H9 (cell line): Measurements from ENCODE around the gene FGR. TPM values are rescaled to one million over a fixed set of nuclear protein-coding genes. Genes with fewer than 3 reads are reported as not detected.

Source experiments
- DNase-seq: peaks from one replicate; pipeline ENCODE4 v3.0.0-alpha.2; 2017
- H2AFZ ChIP-seq: one replicate; pipeline ENCODE4 v1.6.1; 2013; ENCODE audit warnings: mild to moderate bottlenecking, low read length, control low read depth, moderate library complexity
- H2AK5ac ChIP-seq: 2 replicates; pipeline ENCODE4 v1.6.1; 2013; ENCODE audit warnings: low read length, control low read depth, mixed read lengths; ENCODE audit not compliant: insufficient read length
- H2BK120ac ChIP-seq: one replicate; pipeline ENCODE4 v1.6.1; 2013; ENCODE audit warnings: low read depth, mild to moderate bottlenecking, low read length, control low read depth, inconsistent platforms; ENCODE audit not compliant: poor library complexity, severe bottlenecking
- H2BK12ac ChIP-seq: 2 replicates; pipeline ENCODE4 v1.6.1; 2013; ENCODE audit warnings: low read length, control low read depth, mixed read lengths, low read depth; ENCODE audit not compliant: insufficient read length
- H2BK15ac ChIP-seq: 2 replicates; pipeline ENCODE4 v1.6.1; 2013; ENCODE audit warnings: low read depth, low read length, control low read depth
- H2BK20ac ChIP-seq: one replicate; pipeline ENCODE4 v1.6.1; 2013; ENCODE audit warnings: low read depth, mild to moderate bottlenecking, low read length, control low read depth, inconsistent platforms; ENCODE audit not compliant: poor library complexity, severe bottlenecking
- H2BK5ac ChIP-seq: 2 replicates; pipeline ENCODE4 v1.6.1; 2013; ENCODE audit warnings: low read length, control low read depth, mixed read lengths; ENCODE audit not compliant: insufficient read length
- H3K14ac ChIP-seq: 2 replicates; pipeline ENCODE4 v1.6.1; 2013; ENCODE audit warnings: low read length, control low read depth; ENCODE audit not compliant: insufficient read depth
- H3K18ac ChIP-seq: 2 replicates; pipeline ENCODE4 v1.6.1; 2013; ENCODE audit warnings: low read depth, mild to moderate bottlenecking, mixed read lengths, low read length, control low read depth; ENCODE audit not compliant: insufficient read length
- H3K23ac ChIP-seq: 2 replicates; pipeline ENCODE4 v1.6.1; 2013; ENCODE audit warnings: low read length, control low read depth, mixed read lengths, low read depth; ENCODE audit not compliant: insufficient read length
- H3K23me2 ChIP-seq: 2 replicates; pipeline ENCODE4 v1.6.1; 2013; ENCODE audit warnings: low read depth, mild to moderate bottlenecking, mixed read lengths, low read length, control low read depth; ENCODE audit not compliant: insufficient read length, poor library complexity, severe bottlenecking
- H3K27ac ChIP-seq: 2 replicates; pipeline ENCODE4 v1.5.1; 2013; ENCODE audit warnings: low read length, control low read depth, mixed read lengths, low read depth; ENCODE audit not compliant: insufficient read length
- H3K27me3 ChIP-seq: 2 replicates; pipeline ENCODE4 v1.6.1; 2013; ENCODE audit warnings: low read length, control low read depth, inconsistent platforms; ENCODE audit not compliant: insufficient read depth
- H3K4ac ChIP-seq: 2 replicates; pipeline ENCODE4 v1.6.1; 2013; ENCODE audit warnings: low read depth, mild to moderate bottlenecking, control low read depth, inconsistent platforms, low read length, moderate library complexity
- H3K4me1 ChIP-seq: 2 replicates; pipeline ENCODE4 v1.6.1; 2013; ENCODE audit warnings: low read length, control low read depth, inconsistent platforms; ENCODE audit not compliant: insufficient read depth
- H3K4me2 ChIP-seq: 2 replicates; pipeline ENCODE4 v1.6.1; 2013; ENCODE audit warnings: low read length, control low read depth, mixed read lengths; ENCODE audit not compliant: insufficient read length, insufficient read depth
- H3K56ac ChIP-seq: 2 replicates; pipeline ENCODE4 v1.6.1; 2013; ENCODE audit warnings: low read depth, mild to moderate bottlenecking, mixed read lengths, low read length, control low read depth; ENCODE audit not compliant: insufficient read length
- H3K79me1 ChIP-seq: 2 replicates; pipeline ENCODE4 v1.6.1; 2013; ENCODE audit warnings: low read depth, mild to moderate bottlenecking, moderate library complexity, low read length, control low read depth, inconsistent platforms; ENCODE audit not compliant: insufficient read depth, poor library complexity, severe bottlenecking
- H3K79me2 ChIP-seq: 2 replicates; pipeline ENCODE4 v1.6.1; 2013; ENCODE audit warnings: low read length, control low read depth, inconsistent platforms; ENCODE audit not compliant: insufficient read depth
- H3K9ac ChIP-seq: 2 replicates; pipeline ENCODE4 v1.6.1; 2013; ENCODE audit warnings: low read length, control low read depth, mixed read lengths; ENCODE audit not compliant: insufficient read length; ENCODE audit errors: extremely low read depth
- H3K9me3 ChIP-seq: one replicate; pipeline ENCODE4 v1.6.1; 2013; ENCODE audit warnings: low read depth, low read length, inconsistent platforms; ENCODE audit not compliant: control insufficient read depth
- H3T11ph ChIP-seq: one replicate; pipeline ENCODE4 v1.6.1; 2013; ENCODE audit warnings: mild to moderate bottlenecking, low read length, control low read depth, inconsistent platforms
- H4K20me1 ChIP-seq: one replicate; pipeline ENCODE4 v1.6.1; 2013; ENCODE audit not compliant: control insufficient read depth, insufficient read length, insufficient read depth
- H4K5ac ChIP-seq: 2 replicates; pipeline ENCODE4 v1.6.1; 2013; ENCODE audit warnings: low read depth, mild to moderate bottlenecking, mixed read lengths, low read length, control low read depth; ENCODE audit not compliant: insufficient read length
- H4K8ac ChIP-seq: replicated peaks from 2 replicates; pipeline ENCODE4 v1.6.1; 2013; ENCODE audit warnings: low read length, control low read depth, mixed read lengths, low read depth; ENCODE audit not compliant: insufficient read length
- H4K91ac ChIP-seq: 2 replicates; pipeline ENCODE4 v1.6.1; 2013; ENCODE audit warnings: low read depth, mild to moderate bottlenecking, moderate library complexity, mixed read lengths, low read length, control low read depth; ENCODE audit not compliant: insufficient read length
- H3K27ac Mint-ChIP-seq, 3 experiments: 2 replicates in 2 of 3; 3 replicates in 1 of 3; pipeline ENCODE4 v1.8.0; 2020 to 2021; ENCODE audit warnings: mixed read lengths in 3 of 3, mild to moderate bottlenecking in 1 of 3, moderate library complexity in 1 of 3
- H3K27me3 Mint-ChIP-seq: 2 replicates; pipeline ENCODE4 v1.8.0; 2021; ENCODE audit warnings: low read depth, mild to moderate bottlenecking, moderate library complexity, mixed read lengths
- H3K36me3 Mint-ChIP-seq, 3 experiments: 2 replicates in 2 of 3; 3 replicates in 1 of 3; pipeline ENCODE4 v1.8.0; 2020 to 2021; ENCODE audit warnings: low read depth in 3 of 3, mixed read lengths in 3 of 3; ENCODE audit not compliant: insufficient read depth in 1 of 3
- H3K4me1 Mint-ChIP-seq, 2 experiments: 2 replicates each; pipeline ENCODE4 v1.8.0; 2020; ENCODE audit warnings: mixed read lengths in 2 of 2
- H3K4me3 Mint-ChIP-seq, 2 experiments: 2 replicates in 1 of 2; 3 replicates in 1 of 2; pipeline ENCODE4 v1.8.0; 2020 to 2021; ENCODE audit warnings: mild to moderate bottlenecking in 2 of 2, mixed read lengths in 2 of 2, moderate library complexity in 1 of 2
- H3K9me3 Mint-ChIP-seq, 2 experiments: 2 replicates in 1 of 2; 3 replicates in 1 of 2; pipeline ENCODE4 v1.8.0; 2020; ENCODE audit warnings: mild to moderate bottlenecking in 2 of 2, mixed read lengths in 2 of 2, moderate library complexity in 1 of 2
- CTCF ChIP-seq: fragments of 200-600 bp; sonication (generic); conservative IDR thresholded peaks from 3 replicates; pipeline ENCODE4 v1.8.0; 2021; ENCODE audit warnings: antibody characterized with exemption, mild to moderate bottlenecking
- WGBS: extraction: QIAGEN DNeasy Blood & Tissue Kit; methylation state at CpG from one replicate; pipeline ENCODE4 v1.1.7; 2013; ENCODE audit warnings: missing lambda C conversion rate, low lambda C conversion rate, mixed read lengths; ENCODE audit not compliant: insufficient read length; ENCODE audit errors: extremely low coverage; 5-methylcytosine and 5-hydroxymethylcytosine counted together
- total RNA-seq: library from RNA; stranded (reverse); gene quantifications from 2 replicates; pipeline ENCODE4 v1.2.1, GENCODE V29; 2021

The FGR gene
- total RNA-seq, 1 experiment from 2014 or later: not detected

- Histone ChIP-seq H2BK12ac (no peak overlapping the region), H3T11ph (no peak overlapping the region), H2BK120ac (no peak overlapping the region), H4K8ac (no peak overlapping the region), H3K4me1 (peaks cover 5% of the 10 kb centered on the region; the same call in 1 of the 2 replicates), H3K27ac (no peak overlapping the region), H3K14ac (no peak overlapping the region), H2BK15ac (no peak overlapping the region), H2BK20ac (no peak overlapping the region), H3K4me2 (no peak overlapping the region), H3K9me3 (no peaks in the 10 kb centered on the region), H4K20me1 (no peaks in the 10 kb centered on the region), H2BK5ac (no peak overlapping the region), H3K4ac (no peak overlapping the region), H3K23me2 (peaks cover 8% of the 10 kb centered on the region), H3K79me1 (no peaks in the 10 kb centered on the region), H3K18ac (no peak overlapping the region), H2AFZ (no peak overlapping the region), H2AK5ac (no peak overlapping the region), H3K23ac (no peak overlapping the region), H3K56ac (no peak overlapping the region), H3K9ac (no peak overlapping the region), H3K27me3 (peaks cover 19% of the 10 kb centered on the region; the same call in 1 of the 2 replicates), H3K79me2 (no peaks in the 10 kb centered on the region), H4K91ac (no peak overlapping the region), H4K5ac (no peak overlapping the region)
- no peak for DNase-seq
- peaks cover 27% of the 10 kb centered on the region for H3K27me3 Mint-ChIP-seq
- no peaks in the 10 kb centered on the region; a peak in 1 of 7 replicates for H3K36me3 Mint-ChIP-seq
- TF ChIP-seq CTCF: no peak
- H3K27ac Mint-ChIP-seq: no peak overlapping the region
- H3K4me3 Mint-ChIP-seq: no peak overlapping the region; a peak in 1 of 5 replicates
- no CpG with 5 or more reads among the region's 14 CpGs for WGBS
- peaks cover 25 to 42% of the 10 kb centered on the region in 2 experiments for H3K4me1 Mint-ChIP-seq
- no peaks in the 10 kb centered on the region for H3K9me3 Mint-ChIP-seq
Measured at GRCh38 chr1:27632387-27633297, 2.3 kb downstream of the FGR start.
